ENCODE data around the gene ERC2.
A peak's percentile ranks its signal among the peaks of the same experiment; 100 is the strongest.

ERC2 gene

DNA sequence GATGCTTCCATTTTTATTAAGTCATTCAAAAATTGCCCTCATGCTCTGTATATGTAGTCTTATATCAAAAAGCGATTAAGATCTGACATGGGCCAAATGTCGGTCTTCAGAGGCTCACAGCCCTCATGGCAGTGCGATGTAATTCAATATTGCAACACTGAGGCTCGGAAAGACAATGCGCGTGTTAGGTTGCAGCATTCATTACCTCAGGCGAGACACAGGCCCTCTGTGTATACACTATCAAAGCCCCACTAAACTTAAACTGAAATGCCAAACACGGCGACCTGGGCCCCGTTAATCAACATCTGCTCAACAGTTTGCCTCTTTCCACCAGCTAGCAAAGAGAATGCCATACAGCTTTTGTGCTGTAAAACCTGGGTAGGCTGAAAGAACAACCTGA, 413.4 kb downstream of the ERC2 start:
- CTCF ChIA-PET, result no interaction called here
- TF ChIP-seq FEZF1 (tag by site-specific recombination; IDR thresholded peaks at IDR 0.05) (peak; percentile 34; the same call in 1 of the 2 replicates), ZNF16 (tag by site-specific recombination; IDR thresholded peaks at IDR 0.05; ENCODE audit: low read depth) (no peak), ZNF843 (tag by site-specific recombination; IDR thresholded peaks at IDR 0.05) (0 out of 2 replicates have a peak, but pooled peaks have one; percentile 36), ZNF561 (tag by site-specific recombination; IDR thresholded peaks at IDR 0.05; ENCODE audit: borderline replicate concordance) (peak; percentile 48; the same call in 1 of the 2 replicates), ZNF202 (tag by site-specific recombination; IDR thresholded peaks at IDR 0.05; ENCODE audit: borderline replicate concordance) (no peak), ZBTB20 (tag by site-specific recombination; IDR thresholded peaks at IDR 0.05) (peak; percentile 68; the same call in 1 of the 2 replicates), ZNF544 (tag by site-specific recombination; IDR thresholded peaks at IDR 0.05) (no peak), ZNF221 (tag by site-specific recombination; IDR thresholded peaks at IDR 0.05; ENCODE audit: borderline replicate concordance) (no peak), SCRT2 (tag by site-specific recombination; IDR thresholded peaks at IDR 0.05) (peak; percentile 55; the same call in 1 of the 2 replicates), ZNF423 (tag by site-specific recombination; IDR thresholded peaks at IDR 0.05) (no peak), ZNF335 (tag by site-specific recombination; conservative IDR thresholded peaks at IDR 0.05) (peak; percentile 50), ZBTB8A (tag by site-specific recombination; IDR thresholded peaks at IDR 0.05) (0 out of 2 replicates have a peak, but pooled peaks have one; percentile 20), ZBTB17 (tag by site-specific recombination; IDR thresholded peaks at IDR 0.05) (peak; percentile 18; the same call in 1 of the 2 replicates), ZNF600 (tag by site-specific recombination; IDR thresholded peaks at IDR 0.05) (no peak), ZEB2 (tag by site-specific recombination; IDR thresholded peaks at IDR 0.05) (0 out of 2 replicates have a peak, but pooled peaks have one; percentile 34), ZNF514 (tag by site-specific recombination; IDR thresholded peaks at IDR 0.05) (no peak), ZNF701 (tag by site-specific recombination; IDR thresholded peaks at IDR 0.05) (no peak), ZNF76 (tag by site-specific recombination; IDR thresholded peaks at IDR 0.05; ENCODE audit: borderline replicate concordance, low read depth) (no peak), MZF1 (tag by site-specific recombination; IDR thresholded peaks at IDR 0.05; ENCODE audit: borderline replicate concordance) (0 out of 2 replicates have a peak, but pooled peaks have one; percentile 12), ZNF211 (tag by site-specific recombination; IDR thresholded peaks at IDR 0.05; ENCODE audit: low read depth) (no peak), MEIS1 (CRISPR knock-in tag; IDR thresholded peaks at IDR 0.05; ENCODE audit: borderline replicate concordance) (no peak), ZBTB7A (tag by site-specific recombination; IDR thresholded peaks at IDR 0.05; ENCODE audit: low read depth) (no peak), ZNF10 (tag by site-specific recombination; IDR thresholded peaks at IDR 0.05) (no peak)
- TF ChIP-seq, protein P1, sequence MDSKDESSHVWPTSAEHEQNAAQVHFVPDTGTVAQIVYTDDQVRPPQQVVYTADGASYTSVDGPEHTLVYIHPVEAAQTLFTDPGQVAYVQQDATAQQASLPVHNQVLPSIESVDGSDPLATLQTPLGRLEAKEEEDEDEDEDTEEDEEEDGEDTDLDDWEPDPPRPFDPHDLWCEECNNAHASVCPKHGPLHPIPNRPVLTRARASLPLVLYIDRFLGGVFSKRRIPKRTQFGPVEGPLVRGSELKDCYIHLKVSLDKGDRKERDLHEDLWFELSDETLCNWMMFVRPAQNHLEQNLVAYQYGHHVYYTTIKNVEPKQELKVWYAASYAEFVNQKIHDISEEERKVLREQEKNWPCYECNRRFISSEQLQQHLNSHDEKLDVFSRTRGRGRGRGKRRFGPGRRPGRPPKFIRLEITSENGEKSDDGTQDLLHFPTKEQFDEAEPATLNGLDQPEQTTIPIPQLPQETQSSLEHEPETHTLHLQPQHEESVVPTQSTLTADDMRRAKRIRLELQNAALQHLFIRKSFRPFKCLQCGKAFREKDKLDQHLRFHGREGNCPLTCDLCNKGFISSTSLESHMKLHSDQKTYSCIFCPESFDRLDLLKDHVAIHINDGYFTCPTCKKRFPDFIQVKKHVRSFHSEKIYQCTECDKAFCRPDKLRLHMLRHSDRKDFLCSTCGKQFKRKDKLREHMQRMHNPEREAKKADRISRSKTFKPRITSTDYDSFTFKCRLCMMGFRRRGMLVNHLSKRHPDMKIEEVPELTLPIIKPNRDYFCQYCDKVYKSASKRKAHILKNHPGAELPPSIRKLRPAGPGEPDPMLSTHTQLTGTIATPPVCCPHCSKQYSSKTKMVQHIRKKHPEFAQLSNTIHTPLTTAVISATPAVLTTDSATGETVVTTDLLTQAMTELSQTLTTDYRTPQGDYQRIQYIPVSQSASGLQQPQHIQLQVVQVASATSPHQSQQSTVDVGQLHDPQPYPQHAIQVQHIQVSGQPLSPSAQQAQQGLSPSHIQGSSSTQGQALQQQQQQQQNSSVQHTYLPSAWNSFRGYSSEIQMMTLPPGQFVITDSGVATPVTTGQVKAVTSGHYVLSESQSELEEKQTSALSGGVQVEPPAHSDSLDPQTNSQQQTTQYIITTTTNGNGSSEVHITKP (tag by site-specific recombination; IDR thresholded peaks at IDR 0.05), result no peak
- TF ChIP-seq, protein P2, sequence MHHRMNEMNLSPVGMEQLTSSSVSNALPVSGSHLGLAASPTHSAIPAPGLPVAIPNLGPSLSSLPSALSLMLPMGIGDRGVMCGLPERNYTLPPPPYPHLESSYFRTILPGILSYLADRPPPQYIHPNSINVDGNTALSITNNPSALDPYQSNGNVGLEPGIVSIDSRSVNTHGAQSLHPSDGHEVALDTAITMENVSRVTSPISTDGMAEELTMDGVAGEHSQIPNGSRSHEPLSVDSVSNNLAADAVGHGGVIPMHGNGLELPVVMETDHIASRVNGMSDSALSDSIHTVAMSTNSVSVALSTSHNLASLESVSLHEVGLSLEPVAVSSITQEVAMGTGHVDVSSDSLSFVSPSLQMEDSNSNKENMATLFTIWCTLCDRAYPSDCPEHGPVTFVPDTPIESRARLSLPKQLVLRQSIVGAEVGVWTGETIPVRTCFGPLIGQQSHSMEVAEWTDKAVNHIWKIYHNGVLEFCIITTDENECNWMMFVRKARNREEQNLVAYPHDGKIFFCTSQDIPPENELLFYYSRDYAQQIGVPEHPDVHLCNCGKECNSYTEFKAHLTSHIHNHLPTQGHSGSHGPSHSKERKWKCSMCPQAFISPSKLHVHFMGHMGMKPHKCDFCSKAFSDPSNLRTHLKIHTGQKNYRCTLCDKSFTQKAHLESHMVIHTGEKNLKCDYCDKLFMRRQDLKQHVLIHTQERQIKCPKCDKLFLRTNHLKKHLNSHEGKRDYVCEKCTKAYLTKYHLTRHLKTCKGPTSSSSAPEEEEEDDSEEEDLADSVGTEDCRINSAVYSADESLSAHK (tag by site-specific recombination; IDR thresholded peaks at IDR 0.05), result peak; percentile 64
- TF ChIP-seq, protein P3, sequence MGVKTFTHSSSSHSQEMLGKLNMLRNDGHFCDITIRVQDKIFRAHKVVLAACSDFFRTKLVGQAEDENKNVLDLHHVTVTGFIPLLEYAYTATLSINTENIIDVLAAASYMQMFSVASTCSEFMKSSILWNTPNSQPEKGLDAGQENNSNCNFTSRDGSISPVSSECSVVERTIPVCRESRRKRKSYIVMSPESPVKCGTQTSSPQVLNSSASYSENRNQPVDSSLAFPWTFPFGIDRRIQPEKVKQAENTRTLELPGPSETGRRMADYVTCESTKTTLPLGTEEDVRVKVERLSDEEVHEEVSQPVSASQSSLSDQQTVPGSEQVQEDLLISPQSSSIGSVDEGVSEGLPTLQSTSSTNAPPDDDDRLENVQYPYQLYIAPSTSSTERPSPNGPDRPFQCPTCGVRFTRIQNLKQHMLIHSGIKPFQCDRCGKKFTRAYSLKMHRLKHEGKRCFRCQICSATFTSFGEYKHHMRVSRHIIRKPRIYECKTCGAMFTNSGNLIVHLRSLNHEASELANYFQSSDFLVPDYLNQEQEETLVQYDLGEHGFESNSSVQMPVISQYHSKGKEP (tag by site-specific recombination; IDR thresholded peaks at IDR 0.05), result peak; percentile 80
- TF ChIP-seq, protein P4, sequence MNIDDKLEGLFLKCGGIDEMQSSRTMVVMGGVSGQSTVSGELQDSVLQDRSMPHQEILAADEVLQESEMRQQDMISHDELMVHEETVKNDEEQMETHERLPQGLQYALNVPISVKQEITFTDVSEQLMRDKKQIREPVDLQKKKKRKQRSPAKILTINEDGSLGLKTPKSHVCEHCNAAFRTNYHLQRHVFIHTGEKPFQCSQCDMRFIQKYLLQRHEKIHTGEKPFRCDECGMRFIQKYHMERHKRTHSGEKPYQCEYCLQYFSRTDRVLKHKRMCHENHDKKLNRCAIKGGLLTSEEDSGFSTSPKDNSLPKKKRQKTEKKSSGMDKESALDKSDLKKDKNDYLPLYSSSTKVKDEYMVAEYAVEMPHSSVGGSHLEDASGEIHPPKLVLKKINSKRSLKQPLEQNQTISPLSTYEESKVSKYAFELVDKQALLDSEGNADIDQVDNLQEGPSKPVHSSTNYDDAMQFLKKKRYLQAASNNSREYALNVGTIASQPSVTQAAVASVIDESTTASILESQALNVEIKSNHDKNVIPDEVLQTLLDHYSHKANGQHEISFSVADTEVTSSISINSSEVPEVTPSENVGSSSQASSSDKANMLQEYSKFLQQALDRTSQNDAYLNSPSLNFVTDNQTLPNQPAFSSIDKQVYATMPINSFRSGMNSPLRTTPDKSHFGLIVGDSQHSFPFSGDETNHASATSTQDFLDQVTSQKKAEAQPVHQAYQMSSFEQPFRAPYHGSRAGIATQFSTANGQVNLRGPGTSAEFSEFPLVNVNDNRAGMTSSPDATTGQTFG (tag by site-specific recombination; IDR thresholded peaks at IDR 0.05; ENCODE audit: borderline replicate concordance), result no peak
- TF ChIP-seq, protein P5, sequence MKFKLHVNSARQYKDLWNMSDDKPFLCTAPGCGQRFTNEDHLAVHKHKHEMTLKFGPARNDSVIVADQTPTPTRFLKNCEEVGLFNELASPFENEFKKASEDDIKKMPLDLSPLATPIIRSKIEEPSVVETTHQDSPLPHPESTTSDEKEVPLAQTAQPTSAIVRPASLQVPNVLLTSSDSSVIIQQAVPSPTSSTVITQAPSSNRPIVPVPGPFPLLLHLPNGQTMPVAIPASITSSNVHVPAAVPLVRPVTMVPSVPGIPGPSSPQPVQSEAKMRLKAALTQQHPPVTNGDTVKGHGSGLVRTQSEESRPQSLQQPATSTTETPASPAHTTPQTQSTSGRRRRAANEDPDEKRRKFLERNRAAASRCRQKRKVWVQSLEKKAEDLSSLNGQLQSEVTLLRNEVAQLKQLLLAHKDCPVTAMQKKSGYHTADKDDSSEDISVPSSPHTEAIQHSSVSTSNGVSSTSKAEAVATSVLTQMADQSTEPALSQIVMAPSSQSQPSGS (tag by site-specific recombination; IDR thresholded peaks at IDR 0.05; ENCODE audit: low read depth), result no peak

More for the DNA sequence above, 413.4 kb downstream of the ERC2 start:
- H3K4me3 ChIP-seq (ENCODE audit: low read depth, low read length), result no peak overlapping the region
- H3K9me3 ChIP-seq (ENCODE audit: control insufficient read depth, insufficient read depth, low read depth, low read length), result no peaks in the 10 kb centered on the region
- no peaks in the 10 kb centered on the region for H3K36me3 ChIP-seq (ENCODE audit: control insufficient read depth in 2 of 2, insufficient read depth in 1 of 2, low read length in 2 of 2)
- POLR2A ChIA-PET, result no interaction called here
- peaks cover 8% of the 10 kb centered on the region for H3K4me1 ChIP-seq (ENCODE audit: control insufficient read depth, insufficient read depth, low read length)
- H3K27ac ChIP-seq (ENCODE audit: extremely low read depth, low read depth, low read length), result no peak overlapping the region; the same call in 1 of the 2 replicates

All from HEK293 (cell line).